ENCODE results near the gene KRT78.

The KRT78 gene

GRCh38 chr12:52876372-52876771 is 27.6 kb upstream of the KRT78 start:
- TF ChIP-seq YY1 (IDR thresholded peaks at IDR 0.05; ENCODE audit: low read depth) = peak; percentile 72
- peak; percentile 66 for TF ChIP-seq NFIC (IDR thresholded peaks at IDR 0.05)
- TF ChIP-seq TCF12 (IDR thresholded peaks at IDR 0.05; ENCODE audit: low read depth) = peak; percentile 43; the same call in 1 of the 2 replicates
- no peak for TF ChIP-seq EGR1 (IDR thresholded peaks at IDR 0.05)
- no peak for TF ChIP-seq CREB1 (IDR thresholded peaks at IDR 0.05; ENCODE audit: low read depth)
- TF ChIP-seq MAX (IDR thresholded peaks at IDR 0.05) = peak; percentile 40
- TF ChIP-seq EP300 (IDR thresholded peaks at IDR 0.05; ENCODE audit: borderline replicate concordance) = peak; percentile 69

- TF ChIP-seq TAF1 (IDR thresholded peaks at IDR 0.05; ENCODE audit: low read depth) (no peak; the same call in 1 of the 2 replicates), NFIC (IDR thresholded peaks at IDR 0.05) (no peak), TEAD4 (IDR thresholded peaks at IDR 0.05) (no peak)
Observed at GRCh38 chr12:52874573-52875435, 26.0 kb upstream of the KRT78 start.

GRCh38 chr12:52873832-52874572 is 25.2 kb upstream of the KRT78 start:
- no peak for TF ChIP-seq REST (IDR thresholded peaks at IDR 0.05; ENCODE audit: low read depth)
- peak; percentile 3; the same call in 1 of the 2 replicates for TF ChIP-seq TAF1 (IDR thresholded peaks at IDR 0.05; ENCODE audit: low read depth)
- TF ChIP-seq EP300 (IDR thresholded peaks at IDR 0.05; ENCODE audit: borderline replicate concordance) = peak; percentile 84
- peak; percentile 65 for TF ChIP-seq TCF12 (IDR thresholded peaks at IDR 0.05; ENCODE audit: low read depth)
- TF ChIP-seq RAD21 (IDR thresholded peaks at IDR 0.05; ENCODE audit: low read depth) = no peak; the same call in 1 of the 2 replicates
- peak; percentile 89 for TF ChIP-seq NFIC (IDR thresholded peaks at IDR 0.05)
- TF ChIP-seq YY1 (IDR thresholded peaks at IDR 0.05; ENCODE audit: low read depth) = no peak
- no peak for TF ChIP-seq CREB1 (IDR thresholded peaks at IDR 0.05; ENCODE audit: low read depth)
- TF ChIP-seq CEBPB (IDR thresholded peaks at IDR 0.05) = no peak
- TF ChIP-seq EGR1 (IDR thresholded peaks at IDR 0.05) = peak; percentile 37
- no peak for TF ChIP-seq USF1 (IDR thresholded peaks at IDR 0.05)
- TF ChIP-seq TEAD4 (IDR thresholded peaks at IDR 0.05) = peak; percentile 71
- peak; percentile 99 for TF ChIP-seq ZBTB7A (IDR thresholded peaks at IDR 0.05; ENCODE audit: low read depth)
- TF ChIP-seq FOXM1 (IDR thresholded peaks at IDR 0.05; ENCODE audit: borderline replicate concordance, low read depth) = peak; percentile 60
- TF ChIP-seq MAX (IDR thresholded peaks at IDR 0.05) = no peak; the same call in none of the 2 replicates

- TF ChIP-seq EP300 (IDR thresholded peaks at IDR 0.05; ENCODE audit: borderline replicate concordance) (no peak), ZBTB7A (IDR thresholded peaks at IDR 0.05; ENCODE audit: low read depth) (no peak), CEBPB (IDR thresholded peaks at IDR 0.05) (no peak), RAD21 (IDR thresholded peaks at IDR 0.05; ENCODE audit: low read depth) (no peak), NFIC (IDR thresholded peaks at IDR 0.05) (no peak), TEAD4 (IDR thresholded peaks at IDR 0.05) (no peak), TAF1 (IDR thresholded peaks at IDR 0.05; ENCODE audit: low read depth) (no peak)
Observed at GRCh38 chr12:52873513-52873831, 24.7 kb upstream of the KRT78 start.

GRCh38 chr12:52872644-52873389 is 24.0 kb upstream of the KRT78 start:
- 0 out of 2 replicates have a peak, but pooled peaks have one; percentile 58 for TF ChIP-seq ZBTB7A (IDR thresholded peaks at IDR 0.05; ENCODE audit: low read depth)
- TF ChIP-seq NFIC (IDR thresholded peaks at IDR 0.05) = no peak
- TF ChIP-seq USF1 (IDR thresholded peaks at IDR 0.05) = no peak
- no peak for TF ChIP-seq YY1 (IDR thresholded peaks at IDR 0.05; ENCODE audit: low read depth)
- TF ChIP-seq TCF12 (IDR thresholded peaks at IDR 0.05; ENCODE audit: low read depth) = no peak
- TF ChIP-seq CREB1 (IDR thresholded peaks at IDR 0.05; ENCODE audit: low read depth) = no peak

- peak; percentile 94 for TF ChIP-seq TEAD4 (IDR thresholded peaks at IDR 0.05)
- TF ChIP-seq CREB1 (IDR thresholded peaks at IDR 0.05; ENCODE audit: low read depth) = peak; percentile 31; the same call in 1 of the 2 replicates
- TF ChIP-seq EP300 (IDR thresholded peaks at IDR 0.05; ENCODE audit: borderline replicate concordance) = peak; percentile 78
- TF ChIP-seq NFIC (IDR thresholded peaks at IDR 0.05) = peak; percentile 87
- no peak for TF ChIP-seq EGR1 (IDR thresholded peaks at IDR 0.05)
- TF ChIP-seq YY1 (IDR thresholded peaks at IDR 0.05; ENCODE audit: low read depth) = no peak
- TF ChIP-seq MAX (IDR thresholded peaks at IDR 0.05) = peak; percentile 74
- TF ChIP-seq FOXM1 (IDR thresholded peaks at IDR 0.05; ENCODE audit: borderline replicate concordance, low read depth) = peak; percentile 64; the same call in 1 of the 2 replicates
- TF ChIP-seq TCF12 (IDR thresholded peaks at IDR 0.05; ENCODE audit: low read depth) = peak; percentile 87
- no peak for TF ChIP-seq TAF1 (IDR thresholded peaks at IDR 0.05; ENCODE audit: low read depth)
- TF ChIP-seq CEBPB (IDR thresholded peaks at IDR 0.05) = peak; percentile 43; the same call in 1 of the 2 replicates
- TF ChIP-seq ZBTB7A (IDR thresholded peaks at IDR 0.05; ENCODE audit: low read depth) = peak; percentile 60; the same call in 1 of the 2 replicates
- TF ChIP-seq USF1 (IDR thresholded peaks at IDR 0.05) = no peak
- no peak for TF ChIP-seq REST (IDR thresholded peaks at IDR 0.05; ENCODE audit: low read depth)
- peak; percentile 7; the same call in 1 of the 2 replicates for TF ChIP-seq RAD21 (IDR thresholded peaks at IDR 0.05; ENCODE audit: low read depth)
Observed at GRCh38 chr12:52871291-52872039, 22.7 kb upstream of the KRT78 start.
